Endothelial cell of umbilical vein (primary cell): ENCODE data around the gene NKTR. TPM values are rescaled to one million over a fixed set of nuclear protein-coding genes. Genes with fewer than 3 reads are reported as not detected.

Experiments
- BruUV-seq: library from RNA; stranded (reverse); fragments of 400-500 nt; replicated peaks from 2 replicates; lab custom pipeline; 2021; lab: Mats Ljungman, UMichigan
- CTCF ChIA-PET: fragments of 300-600, 350-600 bp; sonication (Branson Sonifier 250); formaldehyde crosslinking; loops from one replicate; lab custom pipeline; 2021; ENCODE audit warnings: antibody characterized with exemption, inconsistent platforms; lab: Charles Lee
- POLR2A ChIA-PET: fragments of 300-600, 350-600 bp; sonication (Branson Sonifier 250); formaldehyde crosslinking; loops from one replicate; lab custom pipeline; 2021; ENCODE audit warnings: antibody characterized with exemption, inconsistent platforms; lab: Charles Lee
- DNase-seq: peaks from one replicate; pipeline ENCODE4 v3.0.0-alpha.2; 2011; ENCODE audit warnings: low read depth, low spot score
- FAIRE-seq: peaks from 2 replicates; lab custom pipeline; 2011; peaks lifted over from hg19 to GRCh38; lab: Jason Lieb, UNC
- H2AFZ ChIP-seq: 2 replicates; pipeline ENCODE4 v1.6.0; 2012; ENCODE audit warnings: low read depth, low read length, control low read depth, inconsistent platforms
- H3K27ac ChIP-seq: 2 replicates; pipeline ENCODE4 v1.5.1; 2011; ENCODE audit warnings: low read depth, mild to moderate bottlenecking, control low read depth, low read length, moderate library complexity; ENCODE audit not compliant: insufficient read depth
- H3K27me3 ChIP-seq, 2 experiments: 2 replicates each; pipeline versions ENCODE4 v1.6.0 to v1.6.1; 2011; ENCODE audit warnings: low read length in 2 of 2, mixed read lengths in 1 of 2; ENCODE audit not compliant: control insufficient read depth in 2 of 2, insufficient read depth in 2 of 2
- H3K36me3 ChIP-seq, 2 experiments: 2 replicates in 1 of 2; 3 replicates in 1 of 2; pipeline ENCODE4 v1.5.1; 2011; ENCODE audit warnings: low read length in 2 of 2, mild to moderate bottlenecking in 1 of 2, moderate library complexity in 1 of 2; ENCODE audit not compliant: control insufficient read depth in 2 of 2, insufficient read depth in 2 of 2; ENCODE audit errors: extremely low read depth in 1 of 2
- H3K4me1 ChIP-seq: 3 replicates; pipeline ENCODE4 v1.5.1; 2011; ENCODE audit warnings: mild to moderate bottlenecking, low read length; ENCODE audit not compliant: control insufficient read depth, insufficient read depth; ENCODE audit errors: extremely low read depth
- H3K4me2 ChIP-seq: 2 replicates; pipeline ENCODE4 v1.6.1; 2011; ENCODE audit warnings: low read length, control low read depth, mixed read lengths; ENCODE audit not compliant: insufficient read depth
- H3K4me3 ChIP-seq, 3 experiments: fragments of 200-600 bp in 1 of 3; sonication (generic), shearing (Covaris generic) in 1 of 3; replicated peaks in 1 of 3; 2 replicates each; pipeline ENCODE4 v1.5.1; 2011 to 2016; ENCODE audit warnings: control low read depth in 3 of 3, low read length in 3 of 3, mild to moderate bottlenecking in 2 of 3, inconsistent platforms in 1 of 3, low read depth in 1 of 3, moderate library complexity in 1 of 3; ENCODE audit not compliant: insufficient read depth in 1 of 3
- H3K79me2 ChIP-seq: 2 replicates; pipeline ENCODE4 v1.6.0; 2012; ENCODE audit warnings: low read length, inconsistent platforms; ENCODE audit not compliant: control insufficient read depth, insufficient read depth
- H3K9ac ChIP-seq: replicated peaks from 2 replicates; pipeline ENCODE3; 2011; ENCODE audit warnings: low read length, control low read depth; ENCODE audit not compliant: insufficient read depth; ENCODE audit errors: extremely low read depth
- H3K9me1 ChIP-seq: replicated peaks from 3 replicates; pipeline ENCODE4 v1.6.0; 2011; ENCODE audit warnings: mild to moderate bottlenecking, low read length; ENCODE audit not compliant: control insufficient read depth, insufficient read depth; ENCODE audit errors: extremely low read depth
- H3K9me3 ChIP-seq: replicated peaks from 2 replicates; pipeline ENCODE4 v1.5.1; 2012; ENCODE audit warnings: low read length, inconsistent platforms; ENCODE audit not compliant: control insufficient read depth, insufficient read depth
- H4K20me1 ChIP-seq: replicated peaks from 2 replicates; pipeline ENCODE3; 2011; ENCODE audit warnings: mild to moderate bottlenecking, low read length; ENCODE audit not compliant: control insufficient read depth, insufficient read depth; ENCODE audit errors: extremely low read depth
- CTCF ChIP-seq, 2 donors: IDR thresholded peaks; 1 replicate in 1 of 2; 2 replicates in 1 of 2; pipeline ENCODE4 v1.5.1; 2011; ENCODE audit warnings: low read length in 2 of 2, mild to moderate bottlenecking in 2 of 2, moderate library complexity in 2 of 2, control low read depth in 1 of 2, inconsistent platforms in 1 of 2, low read depth in 1 of 2; ENCODE audit not compliant: insufficient read depth in 1 of 2; ENCODE audit errors: extremely low read depth in 1 of 2
- EZH2 ChIP-seq: IDR thresholded peaks from 2 replicates; pipeline ENCODE4 v1.6.1; 2012; ENCODE audit warnings: borderline replicate concordance, low read depth, mild to moderate bottlenecking, moderate library complexity, low read length, inconsistent platforms; ENCODE audit not compliant: severe bottlenecking
- FOS ChIP-seq: IDR thresholded peaks from 2 replicates; pipeline ENCODE4 v1.6.1; 2011; ENCODE audit warnings: mild to moderate bottlenecking, low read length, moderate library complexity, borderline replicate concordance; ENCODE audit not compliant: insufficient read depth
- GATA2 ChIP-seq: IDR thresholded peaks from 2 replicates; pipeline ENCODE4 v1.7.0; 2011; ENCODE audit warnings: low read depth, mild to moderate bottlenecking, moderate library complexity, mixed read lengths, low read length; ENCODE audit not compliant: insufficient read length, insufficient read depth
- JUN ChIP-seq: IDR thresholded peaks from 2 replicates; pipeline ENCODE4 v1.6.1; 2011; ENCODE audit warnings: borderline replicate concordance, low read depth; ENCODE audit not compliant: insufficient read length, insufficient read depth
- MAX ChIP-seq: IDR thresholded peaks from 2 replicates; pipeline ENCODE4 v1.6.1; 2011; ENCODE audit not compliant: insufficient read depth, insufficient read length
- MYC ChIP-seq: IDR thresholded peaks from one replicate; pipeline ENCODE4 v1.6.1; 2011; ENCODE audit warnings: mild to moderate bottlenecking, low read depth, low read length
- POLR2A ChIP-seq: IDR thresholded peaks from 2 replicates; pipeline ENCODE4 v1.6.1; 2012; ENCODE audit warnings: low read depth, mild to moderate bottlenecking, control low read depth, low read length
- POLR2AphosphoS5 ChIP-seq: IDR thresholded peaks from 2 replicates; pipeline ENCODE4 v1.6.1; 2012; ENCODE audit warnings: low read depth, mild to moderate bottlenecking, control low read depth, low read length, moderate library complexity; ENCODE audit not compliant: insufficient read depth
- dilution Hi-C: fragments of 300-500 bp; cut with MboI; formaldehyde crosslinking; loops from one replicate; pipeline ENCODE4 v1.15.0; 2019; ENCODE audit warnings: low sequenced_read_pairs; ENCODE audit not compliant: extremely low pct_ligation_motif_present
- intact Hi-C: fragments of 100-400 bp; cut with micrococcal nuclease; formaldehyde crosslinking; loops from one replicate; pipeline ENCODE4 v1.10.0; 2022
- polyA plus RNA-seq, 4 experiments: library from polyadenylated mRNA; depleted of rRNA in 3 of 4; stranded (reverse) in 3 of 4; unstranded in 1 of 4; fragments of >200 nt; gene quantifications; 2 replicates each; pipeline versions ENCODE4 v1.2.1 to v1.2.3, GENCODE V29; 2011 to 2012; ENCODE audit warnings: missing spikeins in 1 of 4
- total RNA-seq: library from RNA; stranded (reverse); gene quantifications from 2 replicates; pipeline ENCODE4 v1.2.3, GENCODE V29; 2021

NKTR gene
- total and polyA plus RNA-seq, 2 donors (not counting 3 experiments of a cell fraction or from before 2014, with no cell fraction given), result 27.4 to 99.0 TPM

- DNase-seq, result no peak
- Histone ChIP-seq H3K27me3 (no peaks in the 10 kb centered on the region), H3K4me2 (no peak overlapping the region), H3K36me3 (peaks cover 34 to 57% of the 10 kb centered on the region in 2 experiments), H4K20me1 (no peaks in the 10 kb centered on the region), H3K79me2 (peaks cover 23% of the 10 kb centered on the region), H3K9ac (no peak overlapping the region), H3K4me1 (no peaks in the 10 kb centered on the region), H2AFZ (no peak overlapping the region), H3K9me1 (no peaks in the 10 kb centered on the region), H3K4me3 (no peak overlapping the region), H3K9me3 (no peaks in the 10 kb centered on the region), H3K27ac (no peak overlapping the region)
- TSS peak; percentile 20 for BruUV-seq
- ChIA-PET CTCF (no interaction called here), POLR2A (no interaction called here)
- no peak for FAIRE-seq
- TF ChIP-seq FOS (no peak), POLR2A (no peak), CTCF (IDR thresholded peaks at IDR 0.05; ENCODE audit: extremely low read depth in 1 of 2, insufficient read depth in 1 of 2, low read depth in 1 of 2, low read length in 2 of 2) (no peak), JUN (no peak), GATA2 (no peak)
- intact Hi-C loops, result no loop called here
- dilution Hi-C loops, result no loop called here
Observed at GRCh38 chr3:42638339-42638842, 37.9 kb downstream of the NKTR start.

GRCh38 chr3:42639192-42639591 lies 38.7 kb downstream of the NKTR start:
- no TSS peak for BruUV-seq
- Histone ChIP-seq H3K9me3 (no peaks in the 10 kb centered on the region), H3K79me2 (peaks cover 23% of the 10 kb centered on the region)

More at GRCh38 chr3:42639192-42639591, 38.7 kb downstream of the NKTR start:
- FAIRE-seq (no peak), DNase-seq (no peak)
- H2AFZ ChIP-seq, result no peak overlapping the region
- H3K4me2 ChIP-seq, result no peak overlapping the region
- POLR2A ChIA-PET, result interaction anchor here (0.5 kb wide), 1 partner anchor 15 kb away, joined by 3 read pairs; the partner anchor contains the start of gene ZBTB47
- H3K9me1 ChIP-seq, result no peaks in the 10 kb centered on the region
- H3K36me3 ChIP-seq, result peaks cover 33 to 57% of the 10 kb centered on the region in 2 experiments
- H3K4me1 ChIP-seq, result no peaks in the 10 kb centered on the region
- no peaks in the 10 kb centered on the region for H3K27me3 ChIP-seq
- H4K20me1 ChIP-seq, result no peaks in the 10 kb centered on the region
- dilution Hi-C loops, result no loop called here
- CTCF ChIA-PET, result interaction anchor here (1.7 kb wide), 1 partner anchor 26 kb away, joined by 6 read pairs; no protein-coding TSS in a partner anchor
- no peak overlapping the region for H3K9ac ChIP-seq
- intact Hi-C loops, result no loop called here
- no peak overlapping the region for H3K27ac ChIP-seq
- no peak overlapping the region for H3K4me3 ChIP-seq
- TF ChIP-seq EZH2, result no peak
- TF ChIP-seq MYC, result no peak
- no peak for TF ChIP-seq FOS
- TF ChIP-seq GATA2, result no peak
- TF ChIP-seq POLR2A, result no peak
- no peak for TF ChIP-seq CTCF (IDR thresholded peaks at IDR 0.05; ENCODE audit: extremely low read depth in 1 of 2, insufficient read depth in 1 of 2, low read depth in 1 of 2, low read length in 2 of 2)
- TF ChIP-seq JUN, result no peak
- no peak for TF ChIP-seq POLR2AphosphoS5
- no peak for TF ChIP-seq MAX
